Brain microvascular endothelial cell (primary cell): ENCODE data around the gene DEFB132.

Experiments used
- DNase-seq: peaks from one replicate; pipeline ENCODE4 v3.0.0-alpha.2; 2020
- H3K27ac ChIP-seq: fragments of 250-450 bp; sonication (Bioruptor Pico); 2 replicates; pipeline ENCODE4 v1.5.1; 2020; ENCODE audit warnings: mild to moderate bottlenecking, moderate library complexity
- H3K27me3 ChIP-seq: fragments of 250-450 bp; sonication (Bioruptor Pico); replicated peaks from 2 replicates; pipeline ENCODE4 v1.5.1; 2020; ENCODE audit warnings: mild to moderate bottlenecking
- H3K36me3 ChIP-seq: fragments of 250-450 bp; sonication (Bioruptor Pico); replicated peaks from 2 replicates; pipeline ENCODE4 v1.5.1; 2020; ENCODE audit warnings: mild to moderate bottlenecking
- H3K4me3 ChIP-seq: 2 replicates; pipeline ENCODE4 v1.5.1; 2011; ENCODE audit warnings: low read depth, mild to moderate bottlenecking, control low read depth, low read length, moderate library complexity
- in situ Hi-C: cut with HindIII; loops from 2 replicates; pipeline ENCODE4 v1.10.0; 2017; ENCODE audit warnings: low sequenced_read_pairs, low pct_ligation_motif_present
- TF ChIP-seq, protein P1 (sequence below): IDR thresholded peaks from 2 replicates; pipeline ENCODE4 v1.5.1; 2011; ENCODE audit warnings: low read depth, mild to moderate bottlenecking, moderate library complexity, low read length, control low read depth, inconsistent platforms; ENCODE audit errors: missing control alignments

The DEFB132 gene

DNA sequence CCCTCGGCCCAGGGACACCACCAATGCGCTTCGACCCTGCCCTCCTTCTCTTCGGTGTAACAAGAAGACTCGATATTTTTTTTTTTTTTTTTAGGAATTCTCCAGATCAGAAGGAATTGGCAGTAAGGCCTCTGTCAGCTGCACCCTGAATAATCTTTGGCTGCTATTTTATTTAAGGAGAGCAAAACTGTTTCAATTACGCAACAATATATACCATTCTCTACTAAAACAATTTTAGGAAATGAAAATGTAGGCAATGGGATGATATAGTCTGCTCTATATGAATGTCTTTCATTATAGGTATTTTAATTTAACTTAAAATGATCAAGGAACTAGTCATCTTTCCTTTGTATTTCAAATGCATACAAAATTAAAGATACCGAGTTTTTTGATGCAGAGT is 53.1 kb downstream of the DEFB132 start:
- no peak for DNase-seq
- Histone ChIP-seq H3K27ac (peak overlapping the region; percentile 46), H3K27me3 (no peaks in the 10 kb centered on the region), H3K36me3 (no peaks in the 10 kb centered on the region), H3K4me3 (no peak overlapping the region)
- TF ChIP-seq, protein P1, sequence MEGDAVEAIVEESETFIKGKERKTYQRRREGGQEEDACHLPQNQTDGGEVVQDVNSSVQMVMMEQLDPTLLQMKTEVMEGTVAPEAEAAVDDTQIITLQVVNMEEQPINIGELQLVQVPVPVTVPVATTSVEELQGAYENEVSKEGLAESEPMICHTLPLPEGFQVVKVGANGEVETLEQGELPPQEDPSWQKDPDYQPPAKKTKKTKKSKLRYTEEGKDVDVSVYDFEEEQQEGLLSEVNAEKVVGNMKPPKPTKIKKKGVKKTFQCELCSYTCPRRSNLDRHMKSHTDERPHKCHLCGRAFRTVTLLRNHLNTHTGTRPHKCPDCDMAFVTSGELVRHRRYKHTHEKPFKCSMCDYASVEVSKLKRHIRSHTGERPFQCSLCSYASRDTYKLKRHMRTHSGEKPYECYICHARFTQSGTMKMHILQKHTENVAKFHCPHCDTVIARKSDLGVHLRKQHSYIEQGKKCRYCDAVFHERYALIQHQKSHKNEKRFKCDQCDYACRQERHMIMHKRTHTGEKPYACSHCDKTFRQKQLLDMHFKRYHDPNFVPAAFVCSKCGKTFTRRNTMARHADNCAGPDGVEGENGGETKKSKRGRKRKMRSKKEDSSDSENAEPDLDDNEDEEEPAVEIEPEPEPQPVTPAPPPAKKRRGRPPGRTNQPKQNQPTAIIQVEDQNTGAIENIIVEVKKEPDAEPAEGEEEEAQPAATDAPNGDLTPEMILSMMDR: no peak
- in situ Hi-C loops: no loop called here
